Activated CD8-positive, alpha-beta memory T cell treated with anti-CD3 and anti-CD28 coated beads for 24 hours (primary cell): ENCODE measurements around the gene TTC13.
A peak's percentile ranks its signal among the peaks of the same experiment; 100 is the strongest.

ENCODE experiments used
- DNase-seq: peaks from one replicate; pipeline ENCODE4 v3.0.0-alpha.2; 2020

Gene TTC13

DNA sequence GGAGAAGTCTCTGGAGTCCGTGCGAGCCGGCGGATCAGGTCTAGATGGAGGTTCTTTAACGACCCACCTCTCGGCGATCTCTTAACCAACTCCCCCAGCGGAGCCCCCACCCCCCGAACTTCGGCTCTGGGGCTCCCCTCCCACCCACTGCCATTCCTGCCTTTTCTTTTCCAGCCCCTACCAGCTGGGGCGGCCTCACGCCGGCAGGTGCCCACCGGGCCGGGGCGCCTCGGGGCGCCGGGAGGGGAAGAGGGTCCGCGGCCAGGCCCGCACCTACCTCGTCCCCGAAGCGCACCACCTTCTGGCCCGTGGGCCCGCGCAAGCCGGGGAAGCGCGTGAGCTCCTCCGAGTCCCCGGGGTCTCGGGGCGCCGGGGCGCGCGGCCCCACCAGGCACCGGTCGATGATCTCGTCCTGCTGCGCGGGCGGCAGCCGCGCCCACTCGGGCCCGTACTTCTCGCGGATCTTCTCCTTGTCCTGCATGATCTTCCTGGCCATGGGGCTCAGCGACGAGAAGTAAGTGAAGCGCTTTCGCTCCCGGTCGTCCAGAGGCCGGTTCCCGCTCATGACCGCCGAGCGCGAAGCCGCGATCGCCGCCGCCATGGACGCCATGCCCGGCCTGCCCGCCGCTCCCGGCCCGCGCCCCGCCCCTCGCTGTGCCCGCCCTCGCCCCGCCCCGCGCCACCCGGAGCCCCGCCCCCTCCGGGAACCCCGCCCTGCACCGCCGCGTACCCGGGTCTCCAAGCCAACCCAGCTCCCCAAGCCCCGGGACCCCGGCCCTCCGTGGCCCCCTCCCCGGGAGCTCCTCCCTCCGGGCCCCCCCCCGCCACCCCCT is 110.5 kb downstream of the TTC13 start, which contains the start of gene C1orf198:
Gene C1orf198 (minus strand): TSS at position 619 of the 833 bp plus-strand sequence. CDS start 9 bp downstream, at position 610.
- DNase-seq = peak; percentile 93

DNA sequence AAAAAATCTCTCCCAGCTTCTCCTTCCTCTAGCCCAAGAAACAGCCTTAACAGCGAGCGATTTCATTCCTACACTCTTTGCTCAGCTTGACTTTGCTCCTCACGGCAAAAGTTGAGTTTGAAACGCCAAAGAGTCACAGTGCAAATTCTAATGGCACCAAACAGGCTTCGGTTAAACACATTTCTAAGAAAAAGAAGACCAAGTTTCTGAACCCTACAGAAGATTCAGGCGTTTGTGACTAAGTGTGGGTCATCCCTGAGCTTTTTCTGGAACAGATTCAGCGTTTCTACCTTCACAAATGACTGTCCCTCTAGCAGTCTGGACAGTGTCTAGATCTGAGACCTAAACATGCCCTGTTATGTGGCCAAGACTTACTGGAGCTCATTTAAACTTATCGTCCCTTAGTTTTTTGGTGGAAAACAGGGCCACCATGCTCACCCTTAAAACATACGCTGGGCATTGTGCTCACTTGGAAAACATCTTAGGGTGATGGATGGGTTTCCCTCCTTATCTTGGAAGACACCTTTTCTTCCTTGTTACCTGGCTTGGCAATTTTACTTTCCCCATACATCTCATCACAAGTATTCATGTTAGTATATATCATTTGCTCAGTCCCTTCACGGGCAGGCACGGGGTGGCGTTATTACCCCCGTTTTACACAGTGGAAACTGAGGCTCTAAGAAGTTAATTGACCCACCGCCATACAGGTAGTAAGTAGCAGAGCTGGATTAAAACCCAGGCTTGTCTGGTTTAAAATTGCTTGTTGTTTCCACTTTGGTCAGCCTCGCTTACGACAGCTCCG is 111.4 kb downstream of the TTC13 start:
- no peak for DNase-seq

DNA sequence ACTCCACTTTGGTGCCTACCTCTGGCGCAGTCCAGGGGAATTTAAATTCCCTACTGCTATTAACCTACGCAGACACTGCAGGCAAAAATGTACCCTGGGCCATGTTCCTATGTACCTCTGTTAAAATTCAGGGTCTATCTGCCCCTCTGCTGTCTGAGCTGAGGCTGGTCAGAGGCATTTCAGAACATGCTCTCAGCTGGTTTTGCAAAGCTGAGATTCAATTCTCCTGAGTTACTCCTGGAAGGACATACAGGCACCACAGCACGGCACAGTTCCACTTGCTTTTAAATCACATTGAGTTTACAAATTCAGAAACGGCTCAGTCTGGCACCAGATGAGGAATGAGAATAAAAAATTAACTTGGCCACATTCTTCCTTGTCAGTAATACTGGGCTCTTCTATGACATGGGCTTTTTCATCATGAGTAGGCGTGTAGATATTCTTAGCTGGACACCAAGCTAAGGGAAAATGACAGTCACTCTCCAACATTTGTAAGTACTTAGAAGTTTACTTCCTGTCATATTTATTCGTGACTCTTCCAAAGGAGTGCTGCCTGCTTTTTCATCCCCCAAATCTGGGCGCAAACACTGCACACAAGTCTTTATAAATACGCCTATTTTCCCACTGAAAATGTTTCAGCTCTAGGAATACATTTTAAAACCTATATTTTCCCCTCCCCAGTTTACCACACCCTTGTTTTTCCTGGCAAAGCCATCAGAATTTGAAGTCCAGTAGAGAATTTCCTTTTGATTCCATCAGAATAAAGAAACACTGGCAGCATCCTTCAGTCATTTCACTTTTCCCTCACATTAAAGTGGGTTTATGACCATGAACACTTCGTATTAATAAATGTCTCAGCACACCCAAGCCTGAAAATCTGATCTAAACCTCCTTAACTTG is 112.2 kb downstream of the TTC13 start:
- DNase-seq = no peak

DNA sequence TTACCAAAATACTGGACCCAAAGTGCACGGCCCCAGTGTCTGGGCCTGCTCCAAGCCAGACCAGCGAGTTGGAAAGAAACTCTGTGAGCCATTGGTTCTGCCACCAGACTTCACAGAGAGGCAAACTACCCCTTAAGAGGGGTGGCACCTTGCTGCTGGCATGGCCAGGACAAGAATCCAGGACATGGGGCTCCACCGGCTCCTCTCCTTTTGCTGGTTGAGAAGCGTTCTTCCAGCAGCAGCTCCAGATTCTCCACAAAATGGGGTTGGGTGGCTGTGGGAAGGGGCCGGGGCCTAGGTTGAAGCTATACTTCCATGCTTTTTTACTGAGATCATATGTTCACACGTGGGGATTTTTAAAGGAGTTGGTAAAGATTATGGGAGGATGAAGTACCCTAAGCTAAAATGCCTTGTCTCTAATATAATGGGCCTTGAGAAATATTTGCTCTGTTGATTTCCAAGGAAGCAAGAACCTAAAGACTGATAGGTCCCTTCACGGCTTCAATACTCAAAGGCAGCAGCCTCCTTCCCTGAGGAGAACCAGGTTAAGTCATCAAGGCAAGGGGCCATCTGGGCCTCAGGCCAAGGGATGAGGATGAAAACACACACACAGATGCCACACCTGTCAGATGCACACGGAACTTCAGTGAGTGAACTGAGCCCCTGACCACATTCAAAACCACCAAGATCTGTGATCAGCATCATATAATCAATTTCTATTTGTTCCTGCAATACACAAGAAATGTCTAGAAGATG is 113.4 kb downstream of the TTC13 start:
- no peak for DNase-seq

DNA sequence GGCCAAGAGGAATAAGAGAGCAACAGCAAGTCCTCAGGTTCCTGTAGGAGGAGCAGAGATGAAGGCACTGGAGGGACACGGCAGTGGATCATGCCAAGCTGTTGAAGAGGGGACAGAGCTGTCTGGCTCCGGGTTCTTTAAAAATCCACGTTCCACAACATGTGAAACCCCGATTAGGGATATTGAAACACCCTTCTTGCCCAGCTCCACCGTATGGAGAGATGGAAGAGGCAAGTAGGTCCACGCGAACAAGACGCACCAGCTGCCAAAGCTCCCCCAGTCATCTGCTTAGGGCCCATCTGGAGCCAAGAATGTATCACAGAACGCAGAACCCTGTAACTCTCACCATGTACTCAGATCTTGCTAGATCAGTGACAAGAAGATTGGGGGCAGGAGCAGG is 114.2 kb downstream of the TTC13 start:
- DNase-seq = no peak

DNA sequence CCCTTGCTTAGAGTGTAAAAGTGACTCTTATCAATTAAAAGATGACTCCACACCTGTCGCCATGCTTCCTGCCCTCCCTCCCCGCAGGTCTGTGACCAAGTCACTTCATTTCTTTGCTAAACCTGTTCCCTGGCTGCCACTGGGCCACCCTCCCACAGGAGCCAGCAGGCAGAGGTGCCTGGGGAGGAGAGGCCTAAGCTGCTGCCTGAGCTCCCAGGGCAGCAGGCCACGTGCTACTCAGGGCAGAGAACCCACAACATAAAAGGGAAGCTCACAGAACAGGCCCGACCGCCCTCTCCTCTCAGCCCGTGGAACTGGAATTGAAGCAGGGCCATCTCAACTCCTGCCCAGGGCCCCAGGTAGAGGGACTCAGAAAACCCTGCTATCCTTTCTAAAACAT is 115.2 kb downstream of the TTC13 start:
- DNase-seq = no peak

DNA sequence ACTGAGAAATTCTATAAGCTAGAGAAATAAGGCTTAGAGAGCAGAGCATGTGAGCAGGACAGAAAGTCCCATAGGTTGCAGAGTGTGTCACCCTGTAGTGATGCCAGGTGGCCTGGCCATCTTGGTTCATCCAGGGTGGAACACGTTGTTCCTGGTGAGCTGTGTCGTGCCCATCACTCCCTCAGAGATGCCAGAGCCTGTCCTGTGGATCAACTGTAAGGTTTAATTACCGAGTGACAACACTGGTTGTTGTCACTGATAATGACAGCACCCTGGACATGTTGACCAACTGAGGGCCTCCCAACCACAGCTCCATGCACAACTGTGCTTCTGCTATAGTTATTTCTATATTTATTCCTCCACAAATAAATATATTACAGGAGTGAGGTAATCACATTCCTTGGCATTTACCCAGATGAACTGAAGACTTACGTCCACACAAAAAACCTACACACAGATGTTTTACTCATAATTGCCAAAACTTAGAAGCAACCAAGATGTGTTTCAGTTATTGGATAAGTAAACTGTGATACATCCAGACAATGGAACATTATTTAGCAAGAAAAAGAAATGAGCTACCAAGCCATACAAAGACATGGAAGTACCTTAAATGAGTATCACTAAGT is 116.6 kb downstream of the TTC13 start:
- DNase-seq = no peak

DNA sequence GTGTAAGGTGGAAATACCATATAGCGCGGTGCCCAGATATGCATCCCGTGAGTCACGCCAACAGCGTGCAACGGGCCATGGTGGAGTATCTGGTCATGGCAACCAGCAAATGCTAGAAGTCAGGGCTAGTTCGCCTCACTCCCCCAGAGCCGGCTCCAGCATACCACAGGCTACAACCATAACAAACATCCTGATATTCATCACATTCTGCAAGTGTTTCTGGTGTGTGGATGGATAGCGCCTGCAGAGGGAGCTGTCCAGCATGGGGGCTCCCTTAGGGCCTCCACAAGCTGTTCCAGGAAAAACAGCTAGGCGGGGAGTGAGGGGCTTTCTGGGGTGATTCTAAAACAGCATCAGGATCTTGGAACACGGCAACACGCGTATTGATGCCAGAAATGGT is 117.2 kb downstream of the TTC13 start:
- DNase-seq = no peak

DNA sequence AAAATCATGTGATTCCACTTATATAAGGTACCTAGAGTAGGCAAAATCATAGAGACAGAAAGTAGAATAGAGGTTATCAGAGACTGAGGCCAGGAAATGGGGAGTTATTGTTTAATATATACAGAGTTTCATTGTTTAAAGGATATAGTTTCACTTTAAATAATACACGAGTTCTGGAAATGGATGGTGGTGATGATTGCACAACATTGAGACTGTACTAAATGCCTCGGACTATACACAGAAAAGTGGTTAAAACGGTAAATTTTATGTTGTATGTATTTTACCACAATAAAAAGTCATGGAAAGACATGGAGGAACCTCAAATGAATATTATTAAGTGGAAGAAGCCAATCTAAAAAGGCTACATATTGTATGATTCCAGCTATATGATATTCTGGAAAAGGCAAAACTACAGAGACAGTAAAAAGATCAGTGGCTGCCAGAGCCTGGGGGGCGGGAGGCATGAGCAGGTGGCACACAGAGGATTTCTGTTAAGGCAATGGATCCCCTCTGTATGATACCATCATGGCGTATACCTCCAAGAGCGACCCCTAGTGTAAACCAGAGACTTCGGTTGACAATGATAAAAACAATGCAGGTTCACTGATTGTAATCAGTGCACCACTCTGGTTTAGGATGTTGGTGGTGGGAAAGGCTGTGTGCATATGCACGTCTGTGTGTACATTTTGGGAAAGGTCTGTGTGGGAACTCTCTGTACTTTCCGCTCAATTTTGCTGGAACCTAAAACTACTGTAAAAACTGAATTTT is 117.9 kb downstream of the TTC13 start:
- no peak for DNase-seq

DNA sequence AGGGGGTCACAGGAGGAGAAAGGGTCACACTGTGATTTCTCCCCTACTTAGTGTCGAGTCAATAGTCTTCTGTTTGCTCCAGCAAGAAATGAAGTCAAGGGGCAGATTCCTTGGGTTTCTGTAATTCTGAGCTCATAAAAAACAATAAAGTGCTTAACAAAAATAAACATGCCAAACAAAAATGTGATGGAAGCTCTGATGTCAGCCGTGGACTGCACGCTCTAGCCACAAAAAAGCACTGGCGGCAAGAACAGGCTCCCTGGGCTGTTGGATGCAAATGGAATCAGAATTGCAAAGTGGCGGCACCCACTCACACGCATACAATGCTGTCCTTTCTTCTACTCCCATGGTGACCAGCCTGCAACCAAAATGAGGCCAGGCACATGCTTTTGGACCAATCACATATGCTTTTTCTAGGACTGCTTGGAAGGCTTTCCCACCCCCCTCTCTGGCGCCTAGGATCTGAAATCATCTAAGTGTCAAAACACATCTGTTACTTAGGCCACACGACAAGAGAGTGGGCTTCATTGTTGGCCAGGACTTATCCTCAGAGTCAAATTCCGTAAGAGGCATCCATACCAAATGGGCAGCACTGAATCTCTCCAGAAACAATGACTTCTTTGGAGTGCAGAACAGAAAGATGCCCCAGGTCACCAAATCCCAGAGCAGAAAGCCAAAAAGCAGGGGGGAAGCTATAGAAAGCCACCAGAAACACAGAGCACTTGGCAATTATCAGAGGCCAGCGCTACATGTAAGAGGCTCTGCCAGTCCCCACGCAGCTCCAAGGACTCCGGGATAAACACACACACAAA is 119.5 kb downstream of the TTC13 start:
- DNase-seq = no peak

DNA sequence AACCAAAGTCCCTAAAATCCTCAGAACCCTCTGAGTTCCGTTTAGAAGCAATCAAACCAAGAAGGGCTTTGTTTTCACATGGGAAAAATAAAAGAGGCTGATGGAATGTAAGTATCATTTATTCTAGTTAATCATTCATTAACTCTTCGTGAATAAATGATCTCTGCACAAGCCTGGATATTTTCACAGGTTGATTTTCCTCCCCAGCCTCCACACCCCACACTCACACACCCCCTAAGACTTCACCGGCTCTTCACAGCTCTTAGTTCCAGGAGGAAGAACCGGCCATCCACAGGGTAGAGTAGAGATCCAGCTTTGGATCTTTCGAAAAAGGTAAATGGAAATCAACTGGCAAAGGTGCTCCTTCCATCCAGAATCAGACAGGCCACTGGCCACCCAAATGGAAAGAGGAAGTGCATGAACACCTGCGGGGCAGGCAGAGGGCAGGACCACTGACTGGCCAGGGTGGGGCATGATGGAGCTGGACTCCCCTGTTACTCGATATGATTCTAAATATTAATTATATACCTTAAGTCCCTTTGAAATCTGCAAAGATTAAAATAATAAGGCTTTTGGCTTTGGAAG is 120.3 kb downstream of the TTC13 start:
- no peak for DNase-seq

DNA sequence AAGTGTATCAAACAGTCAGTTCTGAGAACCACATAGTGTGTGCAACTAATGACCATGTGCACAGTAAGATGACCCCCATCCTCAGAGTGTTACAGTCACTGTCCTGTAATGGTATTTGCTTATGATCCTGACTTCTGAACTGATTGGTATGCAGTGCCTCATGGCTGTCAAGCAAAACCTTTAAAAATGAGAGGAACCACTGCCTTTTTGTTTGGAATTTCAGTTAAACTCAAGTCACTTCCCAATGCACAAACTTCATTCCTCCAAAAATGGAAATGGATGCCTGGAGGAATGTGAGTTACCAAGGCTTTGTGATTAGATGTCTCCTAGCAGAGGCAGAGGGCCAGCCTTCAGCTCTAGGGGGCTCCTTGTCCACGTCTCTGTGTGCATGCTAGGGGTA is 120.8 kb downstream of the TTC13 start:
- no peak for DNase-seq

DNA sequence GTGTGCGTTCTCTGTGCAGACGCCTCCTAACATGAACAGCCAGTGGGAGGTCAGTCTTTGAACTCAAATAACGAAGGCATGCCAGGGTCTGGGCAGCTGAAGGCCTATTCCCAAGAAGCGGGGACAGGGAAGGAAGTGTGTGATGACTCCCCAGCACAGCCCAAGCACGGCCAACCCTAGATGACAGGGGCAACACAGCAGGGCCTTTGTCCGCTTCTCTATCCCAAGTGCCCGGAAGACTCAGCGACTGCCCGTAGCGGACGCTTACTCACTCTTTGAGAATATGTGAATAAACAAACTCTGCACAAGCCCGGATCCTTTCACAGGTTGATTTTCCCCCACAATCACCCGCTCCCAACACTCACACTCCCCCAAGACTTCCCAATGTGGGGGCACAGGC is 121.6 kb downstream of the TTC13 start:
- no peak for DNase-seq
